WTC11 (cell line): ENCODE results near the gene CRELD1. TPM values are rescaled to one million over a fixed set of nuclear protein-coding genes. Genes with fewer than 3 reads are reported as not detected.

Experiments used
- ATAC-seq: fragments of 200-7000 bp; cut with Tn5 transposase; 2 replicates; pipeline ENCODE4 v1.10.0; 2021; ENCODE audit warnings: mild to moderate bottlenecking, moderate library complexity
- CTCF ChIA-PET: fragments of 300-600 bp; sonication (Branson Sonifier 250); formaldehyde crosslinking; loops from one replicate; lab custom pipeline; 2021; ENCODE audit warnings: antibody characterized with exemption; lab: Charles Lee
- POLR2A ChIA-PET: fragments of 350-600 bp; sonication (Branson Sonifier 250); formaldehyde crosslinking; loops from one replicate; lab custom pipeline; 2021; ENCODE audit warnings: antibody characterized with exemption; lab: Charles Lee
- DNase-seq: peaks from one replicate; pipeline ENCODE4 v3.0.0; 2021; ENCODE audit warnings: low spot score
- H3K27ac Mint-ChIP-seq: 2 replicates; pipeline ENCODE4 v1.8.0; 2021; ENCODE audit warnings: mixed read lengths
- H3K27me3 Mint-ChIP-seq: 2 replicates; pipeline ENCODE4 v1.8.0; 2021; ENCODE audit warnings: low read depth, mild to moderate bottlenecking, moderate library complexity, mixed read lengths
- H3K36me3 Mint-ChIP-seq: 2 replicates; pipeline ENCODE4 v1.8.0; 2021; ENCODE audit warnings: mixed read lengths
- H3K4me1 Mint-ChIP-seq: 2 replicates; pipeline ENCODE4 v1.8.0; 2022; ENCODE audit warnings: mixed read lengths
- H3K4me3 Mint-ChIP-seq: 2 replicates; pipeline ENCODE4 v1.8.0; 2021; ENCODE audit warnings: mild to moderate bottlenecking, moderate library complexity, mixed read lengths
- H3K9me3 Mint-ChIP-seq: 2 replicates; pipeline ENCODE4 v1.8.0; 2021; ENCODE audit warnings: mixed read lengths
- CREB1 ChIP-seq: sonication (generic); formaldehyde crosslinking; IDR thresholded peaks from 2 replicates; pipeline ENCODE4 v1.8.0; 2023; ENCODE audit warnings: mild to moderate bottlenecking, missing genetic modification reagents
- ERG ChIP-seq: fragments of 250-450 bp; sonication (Bioruptor Pico); IDR thresholded peaks from 2 replicates; pipeline ENCODE4 v1.8.0; 2021; ENCODE audit warnings: mild to moderate bottlenecking
- GRHL2 ChIP-seq: fragments of 250-450 bp; sonication (Bioruptor Pico); IDR thresholded peaks from 2 replicates; pipeline ENCODE4 v1.8.0; 2022; ENCODE audit warnings: mild to moderate bottlenecking, moderate library complexity; ENCODE audit not compliant: insufficient replicate concordance, severe bottlenecking
- IRF1 ChIP-seq: sonication (generic); formaldehyde crosslinking; IDR thresholded peaks from 2 replicates; pipeline ENCODE4 v1.8.0; 2023; ENCODE audit warnings: missing genetic modification reagents
- JAZF1 ChIP-seq: fragments of 250-450 bp; sonication (Bioruptor Pico); IDR thresholded peaks from 2 replicates; pipeline ENCODE4 v1.9.0; 2021; ENCODE audit warnings: moderate library complexity, mild to moderate bottlenecking, inconsistent platforms
- MYBL2 ChIP-seq: sonication (generic); formaldehyde crosslinking; IDR thresholded peaks from 2 replicates; pipeline ENCODE4 v1.8.1; 2023; ENCODE audit warnings: mild to moderate bottlenecking, moderate library complexity, missing genetic modification reagents
- NFYB ChIP-seq: sonication (generic); formaldehyde crosslinking; conservative IDR thresholded peaks from 2 replicates; pipeline ENCODE4 v1.8.0; 2022; ENCODE audit warnings: low read depth, missing genetic modification reagents
- OVOL2 ChIP-seq: fragments of 250-450 bp; sonication (Bioruptor Pico); IDR thresholded peaks from 2 replicates; pipeline ENCODE4 v1.9.0; 2021; ENCODE audit warnings: mild to moderate bottlenecking, borderline replicate concordance
- SMAD3 ChIP-seq: sonication (generic); formaldehyde crosslinking; IDR thresholded peaks from 2 replicates; pipeline ENCODE4 v1.8.0; 2022; ENCODE audit warnings: missing genetic modification reagents, mild to moderate bottlenecking, borderline replicate concordance
- SMAD4 ChIP-seq: sonication (generic); formaldehyde crosslinking; IDR thresholded peaks from 2 replicates; pipeline ENCODE4 v1.8.0; 2022; ENCODE audit warnings: mild to moderate bottlenecking, missing genetic modification reagents
- SOX15 ChIP-seq: fragments of 250-450 bp; sonication (Bioruptor Pico); IDR thresholded peaks from 2 replicates; pipeline ENCODE4 v1.9.0; 2021; ENCODE audit warnings: mild to moderate bottlenecking
- ZBTB21 ChIP-seq: sonication (generic); formaldehyde crosslinking; IDR thresholded peaks from 2 replicates; pipeline ENCODE4 v1.8.1; 2023; ENCODE audit warnings: mild to moderate bottlenecking, missing genetic modification reagents, borderline replicate concordance
- ZBTB43 ChIP-seq: sonication (generic); formaldehyde crosslinking; IDR thresholded peaks from 2 replicates; pipeline ENCODE4 v1.8.1; 2023; ENCODE audit warnings: mild to moderate bottlenecking, missing genetic modification reagents
- total RNA-seq: library from RNA; stranded (reverse); gene quantifications from 3 replicates; pipeline ENCODE4 v1.2.3, GENCODE V29; 2021
- TF ChIP-seq, protein P1 (sequence below): fragments of 200-600 bp; IDR thresholded peaks from 2 replicates; pipeline ENCODE4 v1.8.0; 2022; ENCODE audit warnings: antibody characterized with exemption
- TF ChIP-seq, protein P2 (sequence below): sonication (generic); formaldehyde crosslinking; IDR thresholded peaks from 2 replicates; pipeline ENCODE4 v1.8.1; 2022; ENCODE audit warnings: low read depth, mild to moderate bottlenecking, moderate library complexity, missing genetic modification reagents, borderline replicate concordance
- TF ChIP-seq, protein P3 (sequence below): fragments of 250-450 bp; sonication (Bioruptor Pico); IDR thresholded peaks from 2 replicates; pipeline ENCODE4 v1.9.0; 2021; ENCODE audit warnings: mild to moderate bottlenecking, borderline replicate concordance

The CRELD1 gene
- total RNA-seq, 1 experiment from 2014 or later = 18.8 TPM

- POLR2A ChIA-PET = interaction anchor here (0.5 to 2.2 kb wide), 2 partner anchors 9 to 31 kb away, joined by 3 to 12 read pairs; partner anchors contain the start of gene EMC3
Measured at GRCh38 chr3:9955611-9956352, 22.1 kb downstream of the CRELD1 start.

DNA sequence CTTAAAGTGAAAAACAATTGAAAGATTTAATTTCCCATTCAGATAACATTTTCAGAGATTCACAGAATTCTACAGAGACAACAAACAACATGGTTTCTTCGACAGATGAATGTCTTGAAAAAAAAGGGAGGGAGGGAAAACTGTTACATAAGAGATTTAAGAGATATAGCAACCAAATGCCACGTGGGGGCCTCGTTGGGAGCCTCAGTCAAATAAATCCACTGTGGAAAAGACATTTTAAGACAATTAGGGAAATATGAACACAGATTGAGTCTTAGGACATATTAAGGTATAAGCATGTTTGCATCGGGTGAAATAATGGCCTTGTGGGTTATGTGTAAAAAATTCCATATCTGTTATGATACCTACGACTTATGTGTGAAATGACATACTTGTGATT, 23.6 kb downstream of the CRELD1 start:
- TF ChIP-seq, protein P1, sequence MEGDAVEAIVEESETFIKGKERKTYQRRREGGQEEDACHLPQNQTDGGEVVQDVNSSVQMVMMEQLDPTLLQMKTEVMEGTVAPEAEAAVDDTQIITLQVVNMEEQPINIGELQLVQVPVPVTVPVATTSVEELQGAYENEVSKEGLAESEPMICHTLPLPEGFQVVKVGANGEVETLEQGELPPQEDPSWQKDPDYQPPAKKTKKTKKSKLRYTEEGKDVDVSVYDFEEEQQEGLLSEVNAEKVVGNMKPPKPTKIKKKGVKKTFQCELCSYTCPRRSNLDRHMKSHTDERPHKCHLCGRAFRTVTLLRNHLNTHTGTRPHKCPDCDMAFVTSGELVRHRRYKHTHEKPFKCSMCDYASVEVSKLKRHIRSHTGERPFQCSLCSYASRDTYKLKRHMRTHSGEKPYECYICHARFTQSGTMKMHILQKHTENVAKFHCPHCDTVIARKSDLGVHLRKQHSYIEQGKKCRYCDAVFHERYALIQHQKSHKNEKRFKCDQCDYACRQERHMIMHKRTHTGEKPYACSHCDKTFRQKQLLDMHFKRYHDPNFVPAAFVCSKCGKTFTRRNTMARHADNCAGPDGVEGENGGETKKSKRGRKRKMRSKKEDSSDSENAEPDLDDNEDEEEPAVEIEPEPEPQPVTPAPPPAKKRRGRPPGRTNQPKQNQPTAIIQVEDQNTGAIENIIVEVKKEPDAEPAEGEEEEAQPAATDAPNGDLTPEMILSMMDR = no peak
- no peak for TF ChIP-seq JAZF1 (CRISPR knock-in tag)
- no peak for TF ChIP-seq SMAD4 (CRISPR knock-in tag)
- no peak for TF ChIP-seq OVOL2 (CRISPR knock-in tag)
- TF ChIP-seq, protein P2, sequence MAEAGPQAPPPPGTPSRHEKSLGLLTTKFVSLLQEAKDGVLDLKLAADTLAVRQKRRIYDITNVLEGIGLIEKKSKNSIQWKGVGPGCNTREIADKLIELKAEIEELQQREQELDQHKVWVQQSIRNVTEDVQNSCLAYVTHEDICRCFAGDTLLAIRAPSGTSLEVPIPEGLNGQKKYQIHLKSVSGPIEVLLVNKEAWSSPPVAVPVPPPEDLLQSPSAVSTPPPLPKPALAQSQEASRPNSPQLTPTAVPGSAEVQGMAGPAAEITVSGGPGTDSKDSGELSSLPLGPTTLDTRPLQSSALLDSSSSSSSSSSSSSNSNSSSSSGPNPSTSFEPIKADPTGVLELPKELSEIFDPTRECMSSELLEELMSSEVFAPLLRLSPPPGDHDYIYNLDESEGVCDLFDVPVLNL = no peak
- H3K4me3 Mint-ChIP-seq = no peak overlapping the region
- H3K36me3 Mint-ChIP-seq = no peaks in the 10 kb centered on the region
- DNase-seq (no peak), ATAC-seq (no peak)
- peaks cover 26% of the 10 kb centered on the region for H3K27me3 Mint-ChIP-seq
- H3K9me3 Mint-ChIP-seq = no peaks in the 10 kb centered on the region
- H3K4me1 Mint-ChIP-seq = peaks cover 26% of the 10 kb centered on the region
- H3K27ac Mint-ChIP-seq = no peak overlapping the region
- ChIA-PET CTCF (no interaction called here), POLR2A (no interaction called here)

More at GRCh38 chr3:9955611-9956352, 22.1 kb downstream of the CRELD1 start:
- peaks cover 30% of the 10 kb centered on the region for H3K4me1 Mint-ChIP-seq
- TF ChIP-seq SMAD3 (CRISPR knock-in tag) = no peak
- no peak for TF ChIP-seq SMAD4 (CRISPR knock-in tag)
- TF ChIP-seq, protein P3, sequence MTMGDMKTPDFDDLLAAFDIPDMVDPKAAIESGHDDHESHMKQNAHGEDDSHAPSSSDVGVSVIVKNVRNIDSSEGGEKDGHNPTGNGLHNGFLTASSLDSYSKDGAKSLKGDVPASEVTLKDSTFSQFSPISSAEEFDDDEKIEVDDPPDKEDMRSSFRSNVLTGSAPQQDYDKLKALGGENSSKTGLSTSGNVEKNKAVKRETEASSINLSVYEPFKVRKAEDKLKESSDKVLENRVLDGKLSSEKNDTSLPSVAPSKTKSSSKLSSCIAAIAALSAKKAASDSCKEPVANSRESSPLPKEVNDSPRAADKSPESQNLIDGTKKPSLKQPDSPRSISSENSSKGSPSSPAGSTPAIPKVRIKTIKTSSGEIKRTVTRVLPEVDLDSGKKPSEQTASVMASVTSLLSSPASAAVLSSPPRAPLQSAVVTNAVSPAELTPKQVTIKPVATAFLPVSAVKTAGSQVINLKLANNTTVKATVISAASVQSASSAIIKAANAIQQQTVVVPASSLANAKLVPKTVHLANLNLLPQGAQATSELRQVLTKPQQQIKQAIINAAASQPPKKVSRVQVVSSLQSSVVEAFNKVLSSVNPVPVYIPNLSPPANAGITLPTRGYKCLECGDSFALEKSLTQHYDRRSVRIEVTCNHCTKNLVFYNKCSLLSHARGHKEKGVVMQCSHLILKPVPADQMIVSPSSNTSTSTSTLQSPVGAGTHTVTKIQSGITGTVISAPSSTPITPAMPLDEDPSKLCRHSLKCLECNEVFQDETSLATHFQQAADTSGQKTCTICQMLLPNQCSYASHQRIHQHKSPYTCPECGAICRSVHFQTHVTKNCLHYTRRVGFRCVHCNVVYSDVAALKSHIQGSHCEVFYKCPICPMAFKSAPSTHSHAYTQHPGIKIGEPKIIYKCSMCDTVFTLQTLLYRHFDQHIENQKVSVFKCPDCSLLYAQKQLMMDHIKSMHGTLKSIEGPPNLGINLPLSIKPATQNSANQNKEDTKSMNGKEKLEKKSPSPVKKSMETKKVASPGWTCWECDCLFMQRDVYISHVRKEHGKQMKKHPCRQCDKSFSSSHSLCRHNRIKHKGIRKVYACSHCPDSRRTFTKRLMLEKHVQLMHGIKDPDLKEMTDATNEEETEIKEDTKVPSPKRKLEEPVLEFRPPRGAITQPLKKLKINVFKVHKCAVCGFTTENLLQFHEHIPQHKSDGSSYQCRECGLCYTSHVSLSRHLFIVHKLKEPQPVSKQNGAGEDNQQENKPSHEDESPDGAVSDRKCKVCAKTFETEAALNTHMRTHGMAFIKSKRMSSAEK = no peak
- no peak for TF ChIP-seq ZBTB43
- TF ChIP-seq CREB1 (CRISPR knock-in tag) = no peak
- TF ChIP-seq NFYB (CRISPR knock-in tag) = no peak
- TF ChIP-seq SOX15 (CRISPR knock-in tag) = no peak
- no peak for TF ChIP-seq MYBL2 (CRISPR knock-in tag)
- no peak for TF ChIP-seq IRF1
- TF ChIP-seq ERG (CRISPR knock-in tag) = no peak
- TF ChIP-seq GRHL2 (CRISPR knock-in tag) = no peak
- TF ChIP-seq ZBTB21 (CRISPR knock-in tag) = no peak
- H3K36me3 Mint-ChIP-seq = no peaks in the 10 kb centered on the region
- H3K9me3 Mint-ChIP-seq = no peaks in the 10 kb centered on the region
- peaks cover 26% of the 10 kb centered on the region for H3K27me3 Mint-ChIP-seq
- DNase-seq (no peak), ATAC-seq (no peak)
- no peak overlapping the region for H3K4me3 Mint-ChIP-seq
- no peak overlapping the region for H3K27ac Mint-ChIP-seq
- CTCF ChIA-PET = interaction anchor here (0.5 to 2.8 kb wide), 8 partner anchors 8 to 229 kb away, joined by 3 to 32 read pairs (median 3); partner anchors contain the start of gene EMC3
